Measurements from ENCODE around the gene XPA. TPM values are rescaled to one million over a fixed set of nuclear protein-coding genes. Genes with fewer than 3 reads are reported as not detected.

Gene XPA
- polyA plus RNA-seq, 2 of the 4 experiments (the other 2 are of a cell fraction) = 8.0 to 14.0 TPM

GRCh38 chr9:97704851-97705250 is 7.7 kb upstream of the XPA start:
- ChIA-PET CTCF (interaction anchor here (0.6 to 11.8 kb wide), 12 partner anchors 14 to 250 kb away, joined by 3 to 98 read pairs (median 4); partner anchors contain the start of genes FOXE1 and TRMO), POLR2A (interaction anchor here (0.6 to 2.6 kb wide), 2 partner anchors 43 to 218 kb away, joined by 4 to 14 read pairs; partner anchors contain the start of gene TRMO)
- Histone ChIP-seq H3K4me2 (peak overlapping the region; percentile 63), H3K9me3 (no peaks in the 10 kb centered on the region), H3K27ac (peak overlapping the region in 1 of 2 experiments; percentile 82; a peak in 3 of 6 replicates), H3K4me3 (no peak overlapping the region), H3K4me1 (peaks cover 24% of the 10 kb centered on the region)
- DNase-seq (ENCODE audit: low read depth in 1 of 2, low spot score in 1 of 2) = no peak
- 82% methylated on average over 4 of the region's 4 CpGs for WGBS (ENCODE audit: missing lambda C conversion rate)
- no peak for ATAC-seq
- FAIRE-seq = no peak
- TF ChIP-seq, protein P1, sequence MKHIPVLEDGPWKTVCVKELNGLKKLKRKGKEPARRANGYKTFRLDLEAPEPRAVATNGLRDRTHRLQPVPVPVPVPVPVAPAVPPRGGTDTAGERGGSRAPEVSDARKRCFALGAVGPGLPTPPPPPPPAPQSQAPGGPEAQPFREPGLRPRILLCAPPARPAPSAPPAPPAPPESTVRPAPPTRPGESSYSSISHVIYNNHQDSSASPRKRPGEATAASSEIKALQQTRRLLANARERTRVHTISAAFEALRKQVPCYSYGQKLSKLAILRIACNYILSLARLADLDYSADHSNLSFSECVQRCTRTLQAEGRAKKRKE (CRISPR knock-in tag; IDR thresholded peaks at IDR 0.05; ENCODE audit: low read depth) = no peak
- TF ChIP-seq NR3C1 (IDR thresholded peaks at IDR 0.05) (no peak), FOXS1 (CRISPR knock-in tag; IDR thresholded peaks at IDR 0.05) (no peak), MAZ (IDR thresholded peaks at IDR 0.05; ENCODE audit: borderline replicate concordance, low read depth, low read length) (no peak), ESRRA (IDR thresholded peaks at IDR 0.05; ENCODE audit: borderline replicate concordance, low read length) (no peak), ZC3H11A (IDR thresholded peaks at IDR 0.05) (no peak), SMC3 (IDR thresholded peaks at IDR 0.05) (no peak), NPAS2 (CRISPR knock-in tag; IDR thresholded peaks at IDR 0.05; ENCODE audit: borderline replicate concordance) (no peak), EHF (CRISPR knock-in tag; IDR thresholded peaks at IDR 0.05) (no peak), BCL3 (IDR thresholded peaks at IDR 0.05) (no peak), HOXA7 (CRISPR knock-in tag; IDR thresholded peaks at IDR 0.05) (no peak), POLR2AphosphoS2 (conservative IDR thresholded peaks at IDR 0.05; ENCODE audit: low read length) (no peak), CHD4 (IDR thresholded peaks at IDR 0.05; ENCODE audit: borderline replicate concordance) (no peak), USF2 (IDR thresholded peaks at IDR 0.05) (no peak)

DNA sequence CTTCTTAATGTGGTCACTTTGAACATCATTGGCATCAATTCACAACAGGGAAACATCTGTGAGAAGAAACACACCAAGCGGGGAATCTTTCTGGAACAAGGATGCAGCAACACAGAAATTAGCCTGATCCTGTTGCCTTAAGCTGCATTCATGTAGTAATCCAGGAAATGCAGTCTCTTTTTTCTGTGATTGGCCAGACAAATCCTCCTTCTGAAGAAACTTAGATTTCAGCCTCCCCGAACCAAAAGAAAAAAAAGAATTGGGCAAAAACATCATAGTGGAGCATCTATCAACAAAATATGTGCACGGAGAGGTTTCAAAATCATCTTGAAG is 7.2 kb upstream of the XPA start:
- no peak for DNase-seq (ENCODE audit: low read depth in 1 of 2, low spot score in 1 of 2)
- no peaks in the 10 kb centered on the region for H3K9me3 ChIP-seq
- TF ChIP-seq HOXA7 (CRISPR knock-in tag; IDR thresholded peaks at IDR 0.05) = no peak
- TF ChIP-seq EHMT2 (IDR thresholded peaks at IDR 0.05; ENCODE audit: low read depth) = no peak
- no peak for TF ChIP-seq JUN (IDR thresholded peaks at IDR 0.05)
- TF ChIP-seq, protein P2, sequence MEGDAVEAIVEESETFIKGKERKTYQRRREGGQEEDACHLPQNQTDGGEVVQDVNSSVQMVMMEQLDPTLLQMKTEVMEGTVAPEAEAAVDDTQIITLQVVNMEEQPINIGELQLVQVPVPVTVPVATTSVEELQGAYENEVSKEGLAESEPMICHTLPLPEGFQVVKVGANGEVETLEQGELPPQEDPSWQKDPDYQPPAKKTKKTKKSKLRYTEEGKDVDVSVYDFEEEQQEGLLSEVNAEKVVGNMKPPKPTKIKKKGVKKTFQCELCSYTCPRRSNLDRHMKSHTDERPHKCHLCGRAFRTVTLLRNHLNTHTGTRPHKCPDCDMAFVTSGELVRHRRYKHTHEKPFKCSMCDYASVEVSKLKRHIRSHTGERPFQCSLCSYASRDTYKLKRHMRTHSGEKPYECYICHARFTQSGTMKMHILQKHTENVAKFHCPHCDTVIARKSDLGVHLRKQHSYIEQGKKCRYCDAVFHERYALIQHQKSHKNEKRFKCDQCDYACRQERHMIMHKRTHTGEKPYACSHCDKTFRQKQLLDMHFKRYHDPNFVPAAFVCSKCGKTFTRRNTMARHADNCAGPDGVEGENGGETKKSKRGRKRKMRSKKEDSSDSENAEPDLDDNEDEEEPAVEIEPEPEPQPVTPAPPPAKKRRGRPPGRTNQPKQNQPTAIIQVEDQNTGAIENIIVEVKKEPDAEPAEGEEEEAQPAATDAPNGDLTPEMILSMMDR (IDR thresholded peaks at IDR 0.05) = no peak
- no peak for TF ChIP-seq EP300 (IDR thresholded peaks at IDR 0.05)
- no peak for TF ChIP-seq NPAS2 (CRISPR knock-in tag; IDR thresholded peaks at IDR 0.05; ENCODE audit: borderline replicate concordance)
- TF ChIP-seq JUNB (IDR thresholded peaks at IDR 0.05) = no peak
- no peak for TF ChIP-seq TP53 (CRISPR knock-in tag; IDR thresholded peaks at IDR 0.05)
- no peak for TF ChIP-seq BHLHE40 (IDR thresholded peaks at IDR 0.05; ENCODE audit: low read depth, low read length)
- TF ChIP-seq KDM5A (IDR thresholded peaks at IDR 0.05) = no peak
- no peak for TF ChIP-seq CHD2 (IDR thresholded peaks at IDR 0.05; ENCODE audit: low read length, partially characterized antibody)
- TF ChIP-seq CHD4 (IDR thresholded peaks at IDR 0.05; ENCODE audit: borderline replicate concordance) = no peak
- no peak for TF ChIP-seq GATA3 (IDR thresholded peaks at IDR 0.05; ENCODE audit: borderline replicate concordance)
- TF ChIP-seq RAD21 (conservative IDR thresholded peaks at IDR 0.05 in 1 of 2, IDR thresholded peaks at IDR 0.05 in 1 of 2) = no peak
- ChIA-PET POLR2A (interaction anchor here (0.6 to 2.6 kb wide), 2 partner anchors 43 to 218 kb away, joined by 4 to 14 read pairs; partner anchors contain the start of gene TRMO), CTCF (interaction anchor here (0.6 to 11.8 kb wide), 6 partner anchors 13 to 205 kb away, joined by 3 to 98 read pairs (median 4); no protein-coding TSS in a partner anchor)
- WGBS (ENCODE audit: missing lambda C conversion rate) = 66% methylated on average over 3 of the region's 3 CpGs
- FAIRE-seq = no peak
- H3K4me1 ChIP-seq = peaks cover 24% of the 10 kb centered on the region
- peak overlapping the region; percentile 63 for H3K4me2 ChIP-seq
- H3K27ac ChIP-seq = peak overlapping the region; percentile 55 to 82
- ATAC-seq = peak; percentile 12 to 41; a peak in 3 of 6 replicates
- no peak overlapping the region for H3K4me3 ChIP-seq
